HepG2 (cell line): ENCODE data around the gene CASKIN2. TPM values are rescaled to one million over a fixed set of nuclear protein-coding genes. Genes with fewer than 3 reads are reported as not detected.

ENCODE experiments used
- ATAC-seq: fragments of 200-7000 bp; cut with Tn5 transposase; 3 replicates; pipeline ENCODE4 v1.9.1; 2020; ENCODE audit warnings: mild to moderate bottlenecking, moderate library complexity
- BruUV-seq: library from RNA; stranded (reverse); fragments of 400-500 nt; replicated peaks from 2 replicates; lab custom pipeline; 2021; lab: Mats Ljungman, UMichigan
- CTCF ChIA-PET: fragments of 300-600 bp; formaldehyde crosslinking; extraction: SDS; loops from one replicate; lab custom pipeline; 2021; ENCODE audit warnings: low total read pairs, inconsistent platforms, low intra/inter-chr PET ratio; lab: Yijun Ruan, JAX
- POLR2A ChIA-PET: fragments of 350-600 bp; sonication (Branson Sonifier 250); formaldehyde crosslinking; loops from one replicate; lab custom pipeline; 2020; ENCODE audit warnings: antibody characterized with exemption, inconsistent platforms; lab: Yijun Ruan, JAX
- DNase-seq: peaks from one replicate; pipeline ENCODE4 v3.0.0-alpha.2; 2015; ENCODE audit warnings: low spot score
- FAIRE-seq: peaks from 3 replicates; lab custom pipeline; 2011; peaks lifted over from hg19 to GRCh38; lab: Jason Lieb, UNC
- H2AFZ ChIP-seq: one replicate; pipeline ENCODE4 v1.6.1; 2011; ENCODE audit warnings: low read length, inconsistent platforms
- H3K27ac ChIP-seq: fragments of 300-600 bp; 3 replicates; pipeline ENCODE4 v1.8.0; 2011; ENCODE audit warnings: mixed run types, mild to moderate bottlenecking, mixed read lengths, low read length, inconsistent platforms; ENCODE audit not compliant: insufficient read depth; ENCODE audit errors: extremely low read length
- H3K27me3 ChIP-seq, 2 experiments: fragments of 200-600 bp in 1 of 2; 2 replicates in 1 of 2; 3 replicates in 1 of 2; pipeline versions ENCODE4 v1.6.0 to v1.8.0; 2011; ENCODE audit warnings: low read length in 2 of 2, mild to moderate bottlenecking in 2 of 2, moderate library complexity in 2 of 2, inconsistent platforms in 1 of 2; ENCODE audit not compliant: insufficient read depth in 2 of 2, control insufficient read depth in 1 of 2
- H3K36me3 ChIP-seq, 2 experiments: fragments of 200-600 bp in 1 of 2; replicated peaks in 1 of 2; 2 replicates in 1 of 2; 3 replicates in 1 of 2; pipeline versions ENCODE4 v1.5.1 to v1.8.0; 2011; ENCODE audit warnings: low read length in 2 of 2, inconsistent platforms in 1 of 2; ENCODE audit not compliant: insufficient read depth in 2 of 2, control insufficient read depth in 1 of 2
- H3K4me1 ChIP-seq: 2 replicates; pipeline ENCODE4 v1.5.1; 2012; ENCODE audit warnings: low read length, inconsistent platforms; ENCODE audit not compliant: insufficient read depth
- H3K4me2 ChIP-seq: 2 replicates; pipeline ENCODE4 v1.6.0; 2011; ENCODE audit warnings: low read depth, low read length, inconsistent platforms
- H3K4me3 ChIP-seq, 3 experiments: fragments of 200-600 bp in 1 of 3; sonication (generic), shearing (Covaris generic) in 1 of 3; replicated peaks in 1 of 3; 2 replicates each; pipeline ENCODE4 v1.5.1; 2011 to 2016; ENCODE audit warnings: low read length in 3 of 3, inconsistent platforms in 2 of 3, low read depth in 2 of 3, mild to moderate bottlenecking in 2 of 3, control low read depth in 1 of 3, mixed read lengths in 1 of 3; ENCODE audit not compliant: insufficient read depth in 1 of 3
- H3K79me2 ChIP-seq: one replicate; pipeline ENCODE4 v1.6.1; 2011; ENCODE audit warnings: low read length, inconsistent platforms; ENCODE audit not compliant: insufficient read depth
- H3K9ac ChIP-seq: 2 replicates; pipeline ENCODE4 v1.6.0; 2011; ENCODE audit warnings: mild to moderate bottlenecking, low read depth, low read length, inconsistent platforms; ENCODE audit not compliant: insufficient read depth
- H3K9me3 ChIP-seq: 2 replicates; pipeline ENCODE4 v1.5.1; 2012; ENCODE audit warnings: mild to moderate bottlenecking, low read length
- H4K20me1 ChIP-seq: 2 replicates; pipeline ENCODE4 v1.6.0; 2011; ENCODE audit warnings: inconsistent platforms, mild to moderate bottlenecking, low read length, moderate library complexity; ENCODE audit not compliant: insufficient read depth
- HOXA9 ChIP-seq: sonication (generic); formaldehyde crosslinking; IDR thresholded peaks from 2 replicates; pipeline ENCODE4 v1.8.1; 2022; ENCODE audit warnings: missing genetic modification reagents, mild to moderate bottlenecking, moderate library complexity, borderline replicate concordance
- NCOA2 ChIP-seq: sonication (generic); formaldehyde crosslinking; IDR thresholded peaks from 2 replicates; pipeline ENCODE4 v1.8.0; 2022; ENCODE audit warnings: inconsistent platforms
- ZBTB38 ChIP-seq: sonication (generic); formaldehyde crosslinking; IDR thresholded peaks from 2 replicates; pipeline ENCODE4 v1.5.1; 2020; ENCODE audit warnings: mild to moderate bottlenecking, missing genetic modification reagents
- WGBS: methylation state at CpG from one replicate; pipeline ENCODE4 v1.1.6; 2017; ENCODE audit warnings: low lambda C conversion rate; 5-methylcytosine and 5-hydroxymethylcytosine counted together
- in situ Hi-C: cut with HindIII; loops from 2 replicates; pipeline ENCODE4 v1.10.0; 2017; ENCODE audit warnings: low pct_unique_long_range_greater_than_20kb; ENCODE audit not compliant: extremely low pct_ligation_motif_present
- intact Hi-C: fragments of 100-400 bp; cut with micrococcal nuclease; formaldehyde crosslinking; loops from one replicate; pipeline ENCODE4 v1.10.0; 2022; ENCODE audit not compliant: unreplicated experiment
- polyA plus RNA-seq, 8 experiments: library from polyadenylated mRNA; depleted of rRNA in 3 of 8; stranded (reverse) in 7 of 8; unstranded in 1 of 8; fragments of >200 nt; fragmentation: Illumina TruSeq in 4 of 8; extraction: Trizol in 4 of 8; gene quantifications; 2 replicates each; pipeline versions ENCODE4 v1.2.1 to v1.2.3, GENCODE V29; 2011 to 2016; ENCODE audit warnings: low read depth in 4 of 8, missing spikeins in 1 of 8, mixed read lengths in 1 of 8; ENCODE audit not compliant: insufficient read depth in 1 of 8
- total RNA-seq, 5 experiments: library from RNA; depleted of rRNA; stranded (reverse); fragments of >200 nt; fragmentation: Illumina TruSeq; extraction: Trizol; gene quantifications; 2 replicates each; pipeline ENCODE4 v1.2.3, GENCODE V29; 2016; ENCODE audit warnings: low read depth in 1 of 5

Gene CASKIN2
- total and polyA plus RNA-seq, 2 of the 13 experiments (the other 11 are each of a cell fraction or from before 2014, with no cell fraction given): 5.2 to 7.8 TPM

GRCh38 chr17:75471207-75471606, 44.1 kb downstream of the CASKIN2 start:
- Histone ChIP-seq H3K9me3 (no peaks in the 10 kb centered on the region), H3K79me2 (peaks cover 9% of the 10 kb centered on the region), H3K27me3 (no peaks in the 10 kb centered on the region), H2AFZ (no peak overlapping the region), H3K4me1 (peaks cover 24% of the 10 kb centered on the region), H3K27ac (no peak overlapping the region), H3K36me3 (peaks cover 20 to 33% of the 10 kb centered on the region in 2 experiments), H4K20me1 (0 out of 2 replicates have a peak, but pooled peaks cover 4% of the 10 kb centered on the region), H3K9ac (no peak overlapping the region), H3K4me3 (no peak overlapping the region), H3K4me2 (no peak overlapping the region)
- in situ Hi-C loops: no loop called here
- ATAC-seq: no peak
- no TSS peak for BruUV-seq
- CTCF ChIA-PET: no interaction called here
- POLR2A ChIA-PET: interaction anchor here (0.7 to 0.9 kb wide), 2 partner anchors 15 to 580 kb away, joined by 3 to 4 read pairs; partner anchors contain the start of gene TMEM94
- 84% methylated on average over 6 of the region's 6 CpGs for WGBS
- intact Hi-C loops: no loop called here
- DNase-seq: no peak
- FAIRE-seq: no peak
- TF ChIP-seq HOXA9 (CRISPR knock-in tag): no peak
- peak; percentile 85 for TF ChIP-seq ZBTB38 (CRISPR knock-in tag)

GRCh38 chr17:75468779-75469373, 46.5 kb downstream of the CASKIN2 start:
- Histone ChIP-seq H3K27me3 (no peaks in the 10 kb centered on the region), H4K20me1 (0 out of 2 replicates have a peak, but pooled peaks cover 4% of the 10 kb centered on the region), H3K4me1 (peaks cover 24% of the 10 kb centered on the region), H3K4me3 (no peak overlapping the region), H3K79me2 (peaks cover 18% of the 10 kb centered on the region), H2AFZ (no peak overlapping the region), H3K9me3 (no peaks in the 10 kb centered on the region), H3K36me3 (peaks cover 10 to 20% of the 10 kb centered on the region in 2 experiments), H3K9ac (no peak overlapping the region), H3K27ac (peak overlapping the region; percentile 37), H3K4me2 (no peak overlapping the region)
- WGBS: 93% methylated on average over 13 of the region's 13 CpGs
- ChIA-PET POLR2A (interaction anchor here (0.9 to 3.9 kb wide), 3 partner anchors 9 to 13 kb away, joined by 3 to 11 read pairs (median 9); partner anchors contain the start of gene TMEM94), CTCF (no interaction called here)
- ATAC-seq (no peak), FAIRE-seq (no peak), DNase-seq (no peak)
- in situ Hi-C loops (no loop called here), intact Hi-C loops (no loop called here)
- no TSS peak for BruUV-seq
- no peak for TF ChIP-seq NCOA2
